ENCODE data around the gene POGZ.
"Not testable (repeated sequence)": the region's sequence is repeated elsewhere in the genome, so short reads cannot be mapped to it uniquely, and the experiment has no call there.

Gene POGZ

DNA sequence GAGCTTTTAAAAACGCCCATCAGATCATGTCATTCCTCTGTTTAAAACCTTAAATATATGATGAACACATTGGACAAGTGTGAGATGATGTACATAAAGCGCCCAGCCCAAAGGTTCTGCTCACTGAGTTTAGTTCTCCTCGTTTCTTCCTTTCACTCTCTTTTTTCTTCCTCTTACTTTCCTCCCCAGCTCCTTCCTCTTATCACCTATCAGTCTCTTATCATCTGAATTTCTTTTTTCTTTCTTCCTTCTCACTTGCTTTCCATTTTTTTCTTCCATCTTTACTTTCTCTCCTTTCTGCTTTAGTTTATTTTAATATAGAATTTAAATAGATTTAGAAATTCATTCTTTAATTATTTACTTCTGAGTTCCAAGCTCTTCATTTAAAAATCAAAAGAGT is 17.8 kb upstream of the POGZ start:
- DNase-seq, result no peak

DNA sequence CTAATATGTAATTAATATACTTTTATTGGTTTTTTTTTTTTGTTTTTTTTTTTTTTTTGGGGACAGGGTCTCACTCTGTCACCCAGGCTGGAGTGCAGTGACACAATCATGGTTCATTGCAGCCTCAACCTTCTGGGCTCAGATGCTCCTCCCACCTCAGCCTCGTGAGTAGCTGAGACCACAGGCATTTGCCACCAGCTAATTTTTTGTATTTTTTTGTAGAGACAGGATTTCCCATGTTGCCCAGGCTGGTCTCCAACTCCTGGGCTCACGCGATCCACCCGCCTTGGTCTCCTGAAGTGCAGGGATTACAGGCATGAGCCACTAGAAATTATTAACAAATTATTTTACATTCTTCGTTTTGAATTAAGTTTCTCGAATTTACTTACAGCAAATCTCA is 16.8 kb upstream of the POGZ start:
- peak; percentile 68 for DNase-seq

DNA sequence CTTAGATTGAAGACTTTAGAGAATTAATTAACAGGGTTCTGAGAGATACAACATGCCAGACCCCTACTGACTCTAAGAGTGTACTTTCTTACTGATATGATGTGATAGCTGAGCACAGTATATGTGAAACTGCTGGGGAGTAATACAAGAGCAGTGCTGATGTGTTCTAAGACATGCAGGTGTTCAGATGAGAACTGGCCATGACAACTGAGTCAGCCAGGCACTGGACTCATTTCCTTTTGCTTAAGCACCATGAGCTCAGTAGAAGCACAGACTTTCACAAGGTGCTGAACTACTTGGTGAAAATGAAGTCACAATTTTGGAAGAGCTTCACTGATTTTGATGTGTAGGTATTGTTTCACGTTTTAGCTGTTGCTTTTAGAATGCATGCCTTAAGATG is 15.9 kb upstream of the POGZ start:
- DNase-seq, result no peak

- DNase-seq, result no peak
Observed at GRCh38 chr1:151474745-151475144, 15.5 kb upstream of the POGZ start.

DNA sequence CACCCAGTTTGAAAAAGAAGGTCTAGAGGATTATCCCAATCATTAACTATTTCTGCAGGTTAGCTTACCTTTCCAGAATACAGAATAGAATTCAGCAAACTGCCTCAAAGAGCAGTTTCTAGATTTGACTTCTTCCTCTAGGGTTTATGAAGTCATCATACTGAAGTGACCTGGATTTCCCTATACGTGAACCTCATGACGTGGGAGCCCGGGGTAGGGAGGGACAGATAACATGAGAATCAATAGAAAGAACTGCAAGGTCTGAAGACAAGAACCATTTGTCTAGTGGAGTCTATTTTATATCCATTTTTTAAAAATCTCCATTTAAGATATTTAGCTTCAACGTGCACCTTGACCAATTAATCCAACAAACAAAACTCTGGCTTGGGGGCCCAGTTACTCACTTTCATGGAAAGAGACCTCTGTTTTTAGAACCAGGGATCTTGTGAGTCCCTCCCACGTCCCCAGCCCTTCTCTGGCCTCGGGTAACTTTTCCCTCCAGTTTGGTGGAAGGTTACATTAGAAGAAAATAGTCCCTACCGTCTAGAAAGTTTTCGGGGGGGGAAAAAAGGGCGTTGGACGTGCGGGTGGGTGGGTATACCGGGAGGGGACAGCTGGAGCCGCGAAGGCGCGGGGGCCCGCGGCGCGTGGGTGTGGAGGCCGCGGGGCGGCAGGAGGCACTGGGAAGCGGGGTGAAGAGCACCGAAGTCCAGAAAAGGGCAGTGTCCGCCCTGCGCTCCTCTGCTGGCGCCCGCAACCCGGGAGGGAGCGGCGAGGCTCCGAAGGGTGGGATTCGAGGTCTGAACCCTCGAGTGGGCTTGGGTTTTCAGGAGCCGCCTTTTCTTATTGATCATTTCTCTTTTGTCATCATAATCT is 13.8 kb upstream of the POGZ start:
- DNase-seq, result no peak

DNA sequence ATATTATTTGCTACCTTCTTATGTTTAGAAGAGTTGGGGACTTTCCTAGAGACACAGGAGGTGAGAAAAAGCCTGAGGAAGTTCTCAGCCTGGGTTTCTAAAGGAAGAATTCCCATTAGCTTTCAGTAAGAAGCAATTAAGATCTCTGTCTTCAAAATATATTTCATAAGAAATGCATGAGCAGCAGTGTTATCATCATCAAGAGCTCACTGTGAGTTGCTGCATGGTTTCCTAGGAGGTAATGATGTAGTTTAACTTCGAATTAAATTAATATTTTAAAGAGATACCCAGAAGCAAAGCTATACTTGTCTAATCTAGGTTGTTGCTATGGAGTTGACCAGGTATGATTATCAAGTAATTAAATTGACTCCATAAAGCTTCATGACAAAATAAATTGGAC is 5.7 kb upstream of the POGZ start:
- no peak for DNase-seq

DNA sequence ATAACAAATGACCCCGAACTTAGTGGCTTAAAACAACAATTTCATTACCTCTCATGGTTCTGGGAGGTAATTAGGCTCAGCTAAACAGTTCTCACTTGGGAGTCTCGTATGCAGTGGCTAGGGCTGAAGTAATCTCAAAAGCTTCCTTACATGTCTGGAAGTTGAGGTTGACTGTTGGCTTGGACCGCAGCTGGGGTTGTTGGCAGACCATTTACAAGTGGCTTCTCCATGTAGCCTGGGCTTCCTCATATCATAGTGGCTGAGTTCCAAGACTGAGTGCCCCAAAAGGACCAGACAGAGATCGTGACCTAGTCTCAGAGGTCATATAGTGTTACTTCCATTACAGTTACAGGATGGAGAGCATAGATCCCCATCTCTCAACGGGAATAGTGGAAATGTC is 2.4 kb upstream of the POGZ start:
- no peak for DNase-seq

GRCh38 chr1:151458802-151459330 is 428 bp downstream of the POGZ start:
- peak; percentile 84 for DNase-seq

DNA sequence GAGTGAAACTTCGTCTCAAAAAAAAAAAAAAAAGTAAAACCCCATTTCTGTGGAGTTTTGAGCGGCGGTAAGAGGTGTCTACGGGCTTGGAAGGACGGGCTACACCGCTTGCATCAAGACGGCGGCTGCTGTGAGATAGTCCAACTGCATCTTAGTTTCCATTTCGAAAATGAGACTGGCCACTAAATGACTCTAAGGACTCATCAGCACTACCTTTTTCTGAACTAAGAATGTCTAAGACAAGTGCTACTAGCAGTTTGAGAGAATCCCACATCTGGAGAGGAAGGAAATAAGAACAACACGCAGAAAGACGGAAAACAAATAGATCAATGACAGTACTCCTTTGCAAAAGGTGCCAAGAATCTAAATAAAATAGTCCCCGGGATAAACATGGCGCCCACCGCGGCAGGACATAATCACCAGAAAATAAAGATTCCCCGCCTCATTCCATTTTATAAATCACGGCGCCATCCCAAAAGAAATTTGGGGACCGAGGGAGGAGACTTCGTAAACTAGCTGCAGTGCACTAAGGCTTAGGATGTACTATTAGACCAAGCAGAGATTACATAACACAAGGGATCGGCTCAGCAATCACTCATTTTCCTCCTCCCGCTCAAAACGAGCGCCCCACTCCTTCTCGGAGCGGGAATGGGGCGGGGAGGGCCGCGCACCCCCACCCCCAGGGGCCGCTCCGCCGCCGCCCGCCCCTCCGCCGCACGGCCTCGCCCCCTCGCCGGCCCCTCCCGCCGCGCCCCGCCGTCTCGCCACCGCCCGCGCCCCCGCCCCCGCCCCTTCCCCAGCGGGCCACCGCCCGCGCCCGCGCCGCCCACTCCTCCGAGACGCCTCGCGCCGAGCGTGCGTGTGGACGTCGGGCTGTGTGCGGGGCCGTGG is 1.1 kb downstream of the POGZ start:
- DNase-seq, result peak; percentile 68

GRCh38 chr1:151455966-151456365 is 3.3 kb downstream of the POGZ start:
- no peak for DNase-seq

- DNase-seq, result no peak
Observed at GRCh38 chr1:151455231-151455630, 4.1 kb downstream of the POGZ start.

- no peak for DNase-seq
Observed at GRCh38 chr1:151447696-151448095, 11.6 kb downstream of the POGZ start.

- DNase-seq, result no peak
Observed at GRCh38 chr1:151444783-151445177, 14.5 kb downstream of the POGZ start.

DNA sequence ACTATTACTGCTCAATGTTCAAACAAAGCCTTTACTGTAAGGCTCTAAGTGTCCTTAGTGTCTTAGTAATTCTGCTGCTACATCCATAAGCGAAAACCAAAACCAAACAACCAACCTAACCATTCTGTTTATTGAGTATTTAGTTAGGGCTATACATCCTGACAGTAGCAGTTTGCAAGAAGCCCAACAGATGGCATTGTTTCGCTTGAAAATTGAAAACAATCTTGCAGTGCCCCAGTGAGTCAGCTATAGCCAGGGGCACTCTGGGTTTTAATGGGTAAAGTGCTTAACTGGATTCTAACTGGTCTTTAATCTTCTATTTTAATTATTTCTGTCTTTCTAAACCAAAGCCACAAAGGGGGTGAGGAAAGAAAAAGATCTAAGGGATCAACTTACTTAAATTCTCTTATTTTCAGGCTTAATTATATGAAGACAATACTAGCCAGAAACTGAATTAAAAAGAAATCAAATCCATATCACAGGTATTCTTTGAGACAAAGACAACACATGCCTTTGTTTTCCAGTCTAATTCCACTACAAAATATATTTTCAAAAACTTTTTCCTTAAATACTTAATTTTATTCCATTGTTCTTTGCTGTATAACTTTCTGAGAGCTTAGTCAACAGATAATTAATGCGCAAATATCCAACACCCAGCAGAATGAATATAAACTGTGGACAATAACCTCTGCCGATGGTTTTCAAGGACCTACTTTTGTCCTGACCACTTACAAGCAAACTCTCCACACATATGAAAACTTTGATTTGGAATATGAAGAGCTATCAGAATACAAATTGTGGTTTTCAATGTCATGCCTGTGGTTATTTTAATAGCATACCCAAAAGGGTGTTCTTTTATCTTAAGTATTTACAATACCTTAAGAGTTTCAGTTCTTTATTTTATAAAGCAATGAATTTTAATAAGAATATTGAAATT is 15.2 kb downstream of the POGZ start:
- peak; percentile 84 for DNase-seq

DNA sequence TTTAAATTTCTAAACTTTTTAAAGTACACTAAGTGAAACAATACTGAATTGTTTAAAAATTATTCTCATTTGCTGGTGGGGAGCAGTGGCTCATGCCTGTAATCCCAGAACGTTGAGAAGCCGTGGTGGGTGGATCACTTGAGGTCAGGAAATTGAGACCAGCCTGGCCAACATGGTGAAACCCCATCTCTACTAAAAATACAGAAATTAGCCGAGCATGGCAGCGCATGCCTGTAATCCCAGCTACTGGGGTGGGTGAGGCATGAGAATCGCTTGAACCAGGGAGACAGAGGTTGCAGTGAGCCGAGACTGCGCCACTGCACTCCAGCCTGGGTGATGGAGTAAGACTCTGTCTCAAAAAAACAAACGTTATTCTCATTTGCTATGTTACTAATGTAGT is 21.9 kb downstream of the POGZ start:
- not testable (repeated sequence) for DNase-seq

DNA sequence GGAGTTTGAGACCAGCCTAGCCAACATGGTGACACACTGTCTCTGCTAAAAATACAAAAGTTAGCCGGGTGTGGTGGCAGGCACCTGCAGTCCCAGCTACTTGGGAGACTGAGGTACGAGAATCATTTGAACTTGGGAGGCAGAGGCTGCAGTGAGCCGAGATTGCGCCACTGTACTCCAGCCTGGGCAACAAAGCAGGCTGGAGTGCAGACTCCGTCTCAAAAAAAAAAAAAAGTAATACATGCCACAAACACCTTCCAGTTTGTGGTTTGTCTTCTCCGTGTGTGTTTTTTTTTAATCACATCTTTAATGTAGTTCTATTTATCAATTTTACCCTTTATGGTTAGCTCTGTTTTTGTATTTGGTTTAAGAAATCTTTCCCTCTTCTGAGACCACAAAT is 22.3 kb downstream of the POGZ start:
- no peak for DNase-seq

DNA sequence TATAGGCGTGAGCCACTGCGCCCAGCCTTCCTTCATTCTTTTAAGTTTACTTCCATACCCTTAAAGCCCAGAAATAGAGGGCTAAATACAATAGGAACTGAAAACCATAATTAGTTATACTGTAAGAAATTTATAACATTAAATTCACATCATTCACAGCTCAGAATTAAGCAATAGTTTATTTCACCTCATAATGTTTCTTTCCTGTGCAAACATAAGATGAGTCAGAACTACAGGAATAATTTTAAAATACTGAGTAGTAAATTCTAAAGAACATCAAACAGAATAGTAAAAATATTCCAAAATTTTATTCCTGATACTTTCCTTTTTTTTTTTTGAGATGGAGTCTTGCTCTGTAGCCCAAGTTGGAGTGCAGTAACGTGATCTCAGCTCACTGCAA is 24.1 kb downstream of the POGZ start:
- no peak for DNase-seq

DNA sequence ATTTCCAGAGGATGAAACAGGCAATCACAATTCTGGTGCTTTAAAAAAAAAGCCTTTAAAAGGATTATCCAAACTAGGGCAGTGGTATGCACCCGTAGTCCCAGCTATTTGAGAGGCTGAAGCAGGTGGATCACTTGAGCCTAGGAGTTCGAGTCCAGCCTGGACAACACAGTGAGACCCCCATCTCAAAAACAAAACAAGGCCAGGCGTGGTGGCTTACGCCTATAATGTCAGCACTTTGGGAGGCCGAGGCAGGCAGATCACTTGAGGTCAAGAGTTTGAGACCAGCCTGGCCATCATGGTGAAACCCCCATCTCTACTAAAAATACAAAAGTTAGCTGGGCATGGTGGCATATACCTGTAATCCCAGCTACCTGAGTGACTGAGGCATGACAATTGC is 25.5 kb downstream of the POGZ start:
- DNase-seq, result not testable (repeated sequence)

GRCh38 chr1:151428068-151428467 is 31.2 kb downstream of the POGZ start:
- no peak for DNase-seq

DNA sequence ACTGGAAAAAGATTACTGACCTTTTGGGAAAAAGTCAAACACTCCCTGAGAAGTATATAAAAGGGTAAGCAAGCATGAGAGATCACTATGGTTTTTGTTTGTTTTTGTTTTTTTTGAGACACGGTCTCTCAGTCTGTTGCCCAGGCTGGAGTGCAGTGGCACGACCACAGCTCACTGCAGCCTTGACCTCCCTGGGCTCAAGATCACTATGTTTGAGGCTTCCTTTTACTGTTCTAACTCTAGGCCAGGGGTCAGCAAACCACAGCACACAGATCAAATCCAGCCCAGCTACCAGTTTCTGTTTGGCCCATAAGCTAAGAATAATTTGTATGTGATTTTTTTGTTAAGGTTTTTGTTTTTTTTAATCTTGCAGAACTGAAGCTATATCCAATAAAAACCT is 34.2 kb downstream of the POGZ start:
- DNase-seq, result no peak

GRCh38 chr1:151419819-151420218 is 39.5 kb downstream of the POGZ start:
- DNase-seq, result no peak

DNA sequence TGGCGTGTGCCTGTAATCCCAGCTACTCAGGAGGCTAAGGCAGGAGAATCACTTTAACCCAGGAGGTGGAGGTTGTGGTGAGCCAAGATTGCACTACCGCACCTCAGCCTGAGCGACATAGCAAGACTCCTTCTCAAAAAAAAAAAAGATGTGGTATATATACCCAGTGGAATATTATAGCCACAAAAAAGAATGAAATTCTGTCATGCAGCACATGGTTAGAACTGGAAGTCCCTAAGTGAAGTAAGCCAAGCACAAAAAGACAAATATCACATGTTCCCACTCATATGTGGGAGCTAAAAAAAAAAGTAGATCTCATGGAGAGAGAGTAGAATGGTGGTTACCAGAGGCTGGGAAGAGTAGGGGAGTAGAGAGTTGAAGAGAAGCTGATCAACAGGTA is 41.2 kb downstream of the POGZ start:
- no peak for DNase-seq

- no peak for DNase-seq
Observed at GRCh38 chr1:151416231-151416630, 43.1 kb downstream of the POGZ start.

Data from islet precursor cell (in vitro differentiated cells).